HPDE6-E6E7 (cell line): ENCODE results near the gene INTS15.

ENCODE experiments used
- DNase-seq: peaks from one replicate; pipeline ENCODE4 v3.0.0; 2011; ENCODE audit warnings: missing footprints; ENCODE audit errors: extremely low spot score

The INTS15 gene

GRCh38 chr7:6589829-6590644 is at the start of gene INTS15:
Gene INTS15, plus strand, starts transcription at chr7:6590021. Its CDS starts 263 bp downstream, at chr7:6590284.
- peak; percentile 71 for DNase-seq

DNA sequence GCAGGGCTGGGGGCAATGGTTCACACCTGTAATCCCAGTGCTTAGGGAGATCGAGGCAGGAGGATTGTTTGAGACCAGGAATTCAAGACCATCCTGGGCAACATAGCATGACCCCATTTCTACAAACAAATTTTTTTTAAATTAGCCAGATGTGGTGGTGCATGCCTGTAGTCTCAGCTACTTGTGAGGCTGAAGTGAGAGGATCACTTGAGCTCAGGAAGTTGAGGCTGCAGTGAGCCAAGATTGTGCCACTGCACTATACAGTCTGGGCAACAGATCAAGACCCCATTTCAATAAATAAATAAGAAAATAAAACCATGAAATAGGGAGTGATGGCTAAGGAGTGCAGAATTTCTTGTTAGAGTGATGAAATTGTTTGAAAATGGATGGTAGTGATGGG is 47.5 kb upstream of the INTS15 start:
- DNase-seq: no peak

DNA sequence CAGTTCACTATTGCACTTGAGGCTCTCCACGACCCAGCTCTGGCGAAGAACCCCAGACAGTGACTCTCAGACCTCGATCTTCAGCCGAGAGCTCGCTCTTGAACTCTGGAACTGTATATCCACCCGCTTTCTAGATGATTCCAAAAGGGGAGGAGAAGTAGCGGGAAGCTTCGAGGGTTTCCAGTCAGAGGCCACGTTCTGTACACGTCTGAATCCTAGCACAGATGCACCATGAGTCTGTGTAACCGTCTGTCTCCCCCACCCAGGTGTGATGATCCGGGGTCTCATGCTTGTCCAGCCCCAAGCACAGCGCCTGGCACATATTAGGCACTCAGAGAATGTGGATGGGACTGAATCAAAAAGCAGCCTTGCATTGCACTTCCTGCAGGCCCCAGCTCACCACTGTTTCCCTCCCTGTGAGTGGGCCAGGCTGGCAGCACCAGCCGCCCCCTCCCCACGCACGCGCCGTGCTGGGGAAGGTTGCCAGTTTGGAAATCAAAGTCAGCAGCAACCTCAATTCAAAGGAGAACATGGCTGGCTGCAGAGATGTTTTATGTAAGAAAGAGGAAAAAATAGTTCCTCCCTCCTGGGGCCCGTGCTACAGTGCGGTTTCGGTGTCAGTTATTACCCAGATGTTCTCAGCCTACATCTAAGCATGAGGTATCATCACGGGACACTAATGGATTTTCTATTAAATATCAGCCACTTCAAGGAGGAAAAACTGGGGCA is 44.3 kb upstream of the INTS15 start:
- DNase-seq: no peak

- DNase-seq: no peak
Measured at GRCh38 chr7:6546498-6547251, 43.1 kb upstream of the INTS15 start.

GRCh38 chr7:6547400-6547799 is 42.4 kb upstream of the INTS15 start:
- no peak for DNase-seq

DNA sequence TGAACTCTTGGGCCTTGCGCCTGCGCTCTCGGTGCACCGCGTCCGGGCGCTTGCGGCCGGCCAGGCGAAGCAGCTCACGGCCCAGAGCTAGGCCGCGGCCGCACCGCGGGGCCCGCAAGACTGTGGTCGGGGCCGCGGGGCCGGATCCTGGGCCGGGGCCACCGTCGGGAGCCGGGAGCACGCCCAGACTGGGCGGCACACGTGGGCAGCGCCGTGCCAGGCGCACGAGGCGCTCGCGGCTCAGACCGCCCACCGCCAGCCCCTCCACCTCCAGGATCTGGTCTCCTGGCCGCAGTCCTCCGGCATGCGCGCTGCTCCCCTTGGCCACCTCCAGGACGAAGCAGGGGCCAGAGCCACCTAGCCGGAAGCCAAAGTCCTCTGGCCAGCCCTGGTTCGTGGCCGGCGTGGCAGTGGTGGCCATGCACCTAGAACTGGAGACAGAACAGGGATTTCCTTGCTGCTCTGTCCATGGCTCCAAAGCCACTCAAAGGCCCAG is 38.8 kb upstream of the INTS15 start, which contains the start of gene GRID2IP:
GRID2IP (minus strand) TSS at position 446 of the 496 bp plus-strand sequence; CDS start at position 421, 25 bp downstream.
- DNase-seq: no peak

DNA sequence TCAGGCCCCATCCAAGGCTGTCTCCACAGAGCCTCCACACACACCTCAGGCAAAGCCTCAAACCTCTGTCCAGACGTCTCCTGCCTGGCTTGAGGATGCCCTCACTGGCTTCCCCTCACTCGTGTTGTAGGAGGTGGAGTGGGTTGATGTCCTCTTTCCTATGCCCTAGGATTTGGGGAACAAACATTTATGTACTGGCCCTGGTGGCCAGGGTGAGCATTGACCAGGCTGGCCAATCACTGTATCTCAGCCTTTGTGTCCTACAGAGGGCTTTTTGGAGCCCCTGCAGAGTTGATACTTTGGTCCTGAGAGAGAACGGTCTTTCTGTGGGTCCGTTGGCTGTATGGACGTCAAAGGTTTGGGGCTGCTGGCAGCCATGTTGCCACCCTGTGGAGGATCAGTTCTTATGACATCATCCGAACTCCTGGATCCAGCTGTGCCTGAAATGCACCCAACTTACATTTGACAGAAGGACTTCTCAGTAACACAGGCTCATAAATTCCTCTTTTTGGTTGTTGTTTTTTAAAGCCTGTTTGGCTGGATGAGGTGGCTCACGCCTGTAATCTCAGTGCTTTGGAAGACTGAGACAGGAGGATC is 36.3 kb upstream of the INTS15 start:
- no peak for DNase-seq

- no peak for DNase-seq
Measured at GRCh38 chr7:6554848-6555247, 35.0 kb upstream of the INTS15 start.

DNA sequence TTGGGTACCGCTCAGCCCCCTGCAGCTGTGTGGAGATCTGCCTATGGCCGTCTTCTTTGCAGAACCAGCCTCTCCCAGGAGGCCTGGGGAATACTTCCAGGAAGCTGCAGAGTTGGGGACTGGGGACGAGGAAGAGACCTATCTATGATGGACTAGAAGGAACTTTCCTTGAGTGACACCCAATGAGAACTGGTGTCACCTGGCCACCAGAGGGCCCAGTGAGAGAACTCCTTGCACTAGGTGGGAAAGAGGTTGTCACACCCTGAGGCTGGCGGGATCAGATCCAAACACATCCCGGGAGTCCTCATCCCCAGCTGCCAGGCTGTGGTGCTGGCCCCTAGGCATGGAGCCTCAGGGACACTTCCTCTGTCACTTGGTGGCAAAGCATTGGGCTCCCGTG is 33.6 kb upstream of the INTS15 start:
- no peak for DNase-seq

DNA sequence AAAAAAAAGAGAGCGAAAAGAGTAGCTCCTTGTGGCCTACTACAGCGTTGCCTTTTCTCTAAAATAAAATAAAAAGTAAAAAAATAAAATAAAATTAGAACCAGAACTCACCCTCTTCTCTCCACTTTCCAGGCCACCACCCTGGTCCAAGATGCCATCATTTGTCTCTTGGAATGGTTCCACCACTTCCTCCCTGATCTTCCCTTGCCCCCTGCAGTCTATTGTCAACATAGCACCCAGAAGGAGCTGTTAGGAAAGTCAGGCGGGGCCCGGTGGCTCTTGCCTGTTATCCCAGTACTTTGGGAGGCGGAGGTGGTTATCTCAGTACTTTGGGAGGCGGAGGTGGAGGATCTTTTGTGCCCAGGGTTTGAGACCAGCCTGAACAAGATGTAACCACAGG is 31.0 kb upstream of the INTS15 start:
- DNase-seq: no peak

GRCh38 chr7:6559896-6560295 is 29.9 kb upstream of the INTS15 start:
- no peak for DNase-seq

- DNase-seq: no peak
Measured at GRCh38 chr7:6562106-6562505, 27.7 kb upstream of the INTS15 start.

- DNase-seq: no peak
Measured at GRCh38 chr7:6563936-6564770, 25.7 kb upstream of the INTS15 start.

- DNase-seq: no peak
Measured at GRCh38 chr7:6565655-6566054, 24.2 kb upstream of the INTS15 start.

- DNase-seq: no peak
Measured at GRCh38 chr7:6567886-6568285, 21.9 kb upstream of the INTS15 start.

- no peak for DNase-seq
Measured at GRCh38 chr7:6571160-6571779, 18.6 kb upstream of the INTS15 start.

DNA sequence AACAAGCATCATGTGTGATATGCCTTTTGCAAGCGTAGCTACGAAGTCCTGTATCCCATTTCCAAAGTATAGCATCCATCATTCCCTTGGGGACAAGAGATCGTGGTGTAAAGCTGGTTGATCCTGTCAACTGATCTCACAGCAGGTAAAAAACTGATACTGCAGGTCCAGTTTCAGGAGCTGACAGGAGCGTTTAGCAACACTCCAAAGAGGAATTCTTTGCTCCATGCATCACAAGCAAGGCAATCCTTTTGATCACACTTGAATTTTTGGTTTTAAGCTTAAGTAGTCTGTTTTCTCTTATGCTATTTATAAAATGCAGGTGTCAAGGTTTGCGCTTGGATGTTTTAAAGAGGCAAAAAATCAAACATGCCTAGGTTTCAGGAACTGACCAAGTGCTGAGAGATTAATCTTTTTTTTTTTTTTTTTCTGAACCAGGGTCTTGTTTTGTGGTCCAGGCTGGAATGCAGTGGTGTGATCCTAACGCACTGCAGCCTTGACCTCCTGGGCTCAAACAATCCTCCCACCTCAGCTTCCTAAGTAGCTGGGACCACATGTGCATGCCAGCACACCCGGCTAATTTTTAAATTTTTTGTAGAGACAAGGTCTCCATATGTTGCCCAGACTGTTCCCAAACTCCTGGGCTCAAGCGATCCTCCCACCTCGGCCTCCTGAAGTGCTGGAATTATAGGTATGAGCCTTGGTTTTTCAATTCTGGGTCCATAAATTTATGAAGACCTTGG is 14.4 kb upstream of the INTS15 start:
- DNase-seq: no peak

GRCh38 chr7:6576024-6576866 is 13.6 kb upstream of the INTS15 start:
- DNase-seq: no peak
